CD4-positive, alpha-beta T cell treated with Interleukin-2 at 100 ng/mL for 4 hours (primary cell): ENCODE results near the gene IMPG1.

Experiments
- DNase-seq: peaks from one replicate; pipeline ENCODE4 v3.0.0-alpha.2; 2020; ENCODE audit warnings: low spot score

The IMPG1 gene, protein sequence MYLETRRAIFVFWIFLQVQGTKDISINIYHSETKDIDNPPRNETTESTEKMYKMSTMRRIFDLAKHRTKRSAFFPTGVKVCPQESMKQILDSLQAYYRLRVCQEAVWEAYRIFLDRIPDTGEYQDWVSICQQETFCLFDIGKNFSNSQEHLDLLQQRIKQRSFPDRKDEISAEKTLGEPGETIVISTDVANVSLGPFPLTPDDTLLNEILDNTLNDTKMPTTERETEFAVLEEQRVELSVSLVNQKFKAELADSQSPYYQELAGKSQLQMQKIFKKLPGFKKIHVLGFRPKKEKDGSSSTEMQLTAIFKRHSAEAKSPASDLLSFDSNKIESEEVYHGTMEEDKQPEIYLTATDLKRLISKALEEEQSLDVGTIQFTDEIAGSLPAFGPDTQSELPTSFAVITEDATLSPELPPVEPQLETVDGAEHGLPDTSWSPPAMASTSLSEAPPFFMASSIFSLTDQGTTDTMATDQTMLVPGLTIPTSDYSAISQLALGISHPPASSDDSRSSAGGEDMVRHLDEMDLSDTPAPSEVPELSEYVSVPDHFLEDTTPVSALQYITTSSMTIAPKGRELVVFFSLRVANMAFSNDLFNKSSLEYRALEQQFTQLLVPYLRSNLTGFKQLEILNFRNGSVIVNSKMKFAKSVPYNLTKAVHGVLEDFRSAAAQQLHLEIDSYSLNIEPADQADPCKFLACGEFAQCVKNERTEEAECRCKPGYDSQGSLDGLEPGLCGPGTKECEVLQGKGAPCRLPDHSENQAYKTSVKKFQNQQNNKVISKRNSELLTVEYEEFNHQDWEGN

DNA sequence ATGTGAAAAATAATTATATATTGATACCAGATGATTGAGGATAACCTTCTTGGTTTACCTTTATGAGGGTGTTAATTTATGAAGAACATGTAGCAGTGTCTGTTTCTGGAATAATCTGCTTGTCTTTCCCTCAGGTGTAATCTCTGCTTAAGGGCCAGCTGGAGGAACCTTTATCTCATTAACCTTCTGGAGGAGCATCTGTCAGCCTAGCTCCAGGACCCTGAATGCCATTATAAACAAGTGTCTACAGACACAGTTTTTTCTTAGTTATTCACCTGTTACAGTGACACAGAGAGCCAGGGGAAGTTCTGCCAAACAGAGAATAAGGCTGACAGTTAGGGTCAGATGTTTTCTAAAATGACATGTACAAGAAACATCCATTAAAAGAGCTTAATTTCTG, at the start of gene IMPG1:
IMPG1 (minus strand) TSS at position 101 of the 400 bp plus-strand sequence. CDS start 174 bp downstream, outside the sequence.
- DNase-seq: no peak

DNA sequence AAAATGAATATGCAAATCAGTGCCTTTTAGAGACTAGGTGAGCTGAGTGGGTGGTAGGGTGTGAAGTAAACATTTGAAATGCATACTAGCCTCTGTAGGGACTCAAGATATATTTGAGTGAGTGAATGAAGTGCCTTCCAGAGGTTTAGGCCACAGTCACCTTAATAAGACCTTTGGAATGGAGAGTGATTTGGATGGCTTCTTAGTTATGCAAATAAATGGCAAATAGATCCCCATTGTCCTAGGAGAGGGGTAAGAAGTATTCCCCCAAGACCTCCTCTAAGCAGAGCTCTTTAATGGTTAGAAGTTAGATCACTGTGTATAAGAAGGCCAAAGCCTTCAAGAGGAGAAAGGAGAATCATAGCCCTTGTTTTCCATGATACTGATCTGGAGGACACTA, 47.8 kb upstream of the IMPG1 start:
- DNase-seq: no peak

DNA sequence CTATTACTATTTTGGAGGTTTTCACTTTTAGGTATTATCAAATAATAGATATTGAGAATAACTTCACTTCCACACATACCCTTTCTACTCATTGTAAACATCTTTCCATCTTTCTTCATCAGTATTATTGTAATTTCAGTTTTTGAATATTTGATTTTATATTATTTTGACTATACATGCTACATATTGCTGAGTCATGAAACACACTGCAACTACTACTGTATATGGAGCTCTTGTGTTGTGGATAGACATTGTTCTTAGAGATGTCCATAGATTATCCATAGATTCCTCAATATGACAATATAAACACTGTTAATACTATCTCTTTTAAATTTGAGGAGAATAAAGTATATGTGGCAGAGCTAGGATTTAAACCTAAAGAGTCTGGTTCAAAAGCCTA, 819 bp upstream of the IMPG1 start:
- no peak for DNase-seq

DNA sequence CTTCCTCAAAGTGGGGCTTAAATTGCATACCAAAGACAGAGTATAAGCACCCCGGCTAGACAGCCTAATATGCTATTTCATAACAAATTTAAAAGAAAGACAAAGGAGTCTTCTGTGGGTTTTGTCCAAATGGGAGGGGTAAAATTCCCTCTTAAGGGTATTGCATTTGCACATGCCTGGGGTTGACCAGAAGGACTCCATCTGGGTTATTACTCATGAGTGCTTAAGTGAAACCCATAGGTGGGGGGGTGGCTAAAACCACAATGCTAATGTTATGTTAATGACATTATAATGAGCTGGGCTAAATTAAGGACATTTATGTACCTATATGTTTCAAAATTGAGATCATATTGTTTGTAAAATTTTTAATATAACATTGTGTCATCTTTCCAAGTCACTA, 15.0 kb downstream of the IMPG1 start:
- DNase-seq: no peak

DNA sequence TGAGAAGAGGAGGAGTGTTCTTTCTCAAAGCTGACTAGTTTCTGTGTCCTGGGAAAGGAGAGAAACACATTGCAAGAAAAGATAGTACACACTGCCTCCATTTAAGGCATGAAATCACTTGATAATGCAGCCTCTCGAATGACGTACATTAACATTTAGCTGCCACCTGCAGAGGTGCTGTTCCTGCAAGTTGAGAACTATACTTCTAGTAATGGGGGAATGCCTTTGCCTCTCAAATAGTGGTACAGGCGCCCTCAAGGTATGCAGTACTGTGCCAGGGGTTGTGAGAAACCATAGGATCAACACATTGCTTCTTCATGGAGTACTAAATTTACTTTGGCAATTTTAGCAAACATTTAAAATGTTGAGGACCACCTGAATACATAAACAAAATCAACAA, 20.1 kb downstream of the IMPG1 start:
- DNase-seq: no peak

DNA sequence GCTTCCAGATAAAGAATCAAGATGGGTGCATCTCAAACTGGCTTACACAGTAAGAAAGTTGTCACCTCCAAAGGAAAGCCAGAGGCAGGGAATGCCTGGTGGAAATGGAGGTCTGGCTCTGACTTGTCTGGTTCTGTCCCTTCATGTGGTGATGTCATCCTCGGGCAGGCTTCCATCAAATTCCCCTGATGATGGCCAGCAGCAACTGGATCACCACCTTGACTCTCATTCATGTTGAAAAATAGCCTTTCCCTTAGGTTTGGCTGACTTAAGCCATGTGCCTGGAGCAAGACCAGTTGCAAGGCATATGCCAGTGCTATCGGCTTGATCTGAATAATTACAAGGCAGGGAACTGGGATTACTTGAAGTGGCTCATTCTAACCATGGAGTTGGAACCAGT, 28.8 kb downstream of the IMPG1 start:
- DNase-seq: no peak

DNA sequence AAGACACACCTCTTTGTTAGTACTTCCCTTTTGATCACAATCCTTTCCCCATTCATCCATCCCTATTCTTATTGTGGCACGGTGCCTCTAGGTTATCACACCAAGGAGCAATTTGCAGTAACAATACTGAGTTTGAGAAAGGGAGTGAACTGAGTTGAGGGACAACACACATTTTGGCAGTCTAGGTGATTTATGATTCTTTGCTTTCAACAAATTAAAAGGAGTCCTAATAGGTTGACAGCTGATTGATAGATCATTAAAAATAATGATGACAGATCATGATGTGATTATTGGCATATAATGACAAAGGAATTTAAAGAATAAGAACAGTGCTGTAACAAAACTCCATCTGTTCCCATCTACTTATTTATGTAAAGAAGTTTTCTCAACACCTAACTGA, 36.7 kb downstream of the IMPG1 start:
- no peak for DNase-seq

DNA sequence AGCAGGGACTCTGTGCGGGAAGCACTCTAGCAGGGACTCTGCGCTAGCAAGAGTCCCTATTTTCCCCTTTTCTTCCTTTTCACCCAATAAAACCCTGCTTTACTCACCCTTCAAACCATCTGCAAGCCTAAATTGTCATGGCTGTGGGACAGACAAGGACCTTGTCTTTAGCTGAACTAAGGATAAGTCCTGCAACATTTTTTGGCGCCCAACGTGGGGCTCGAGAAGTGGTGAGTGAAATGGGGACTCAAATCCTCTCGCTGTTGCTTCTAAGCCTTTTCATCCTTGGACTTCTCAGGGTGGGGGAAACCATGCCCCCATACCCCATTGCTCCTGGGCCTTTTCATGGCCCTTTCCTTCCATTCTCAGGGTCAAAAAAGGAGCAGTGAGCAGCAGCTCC, 46.4 kb downstream of the IMPG1 start:
- no peak for DNase-seq

DNA sequence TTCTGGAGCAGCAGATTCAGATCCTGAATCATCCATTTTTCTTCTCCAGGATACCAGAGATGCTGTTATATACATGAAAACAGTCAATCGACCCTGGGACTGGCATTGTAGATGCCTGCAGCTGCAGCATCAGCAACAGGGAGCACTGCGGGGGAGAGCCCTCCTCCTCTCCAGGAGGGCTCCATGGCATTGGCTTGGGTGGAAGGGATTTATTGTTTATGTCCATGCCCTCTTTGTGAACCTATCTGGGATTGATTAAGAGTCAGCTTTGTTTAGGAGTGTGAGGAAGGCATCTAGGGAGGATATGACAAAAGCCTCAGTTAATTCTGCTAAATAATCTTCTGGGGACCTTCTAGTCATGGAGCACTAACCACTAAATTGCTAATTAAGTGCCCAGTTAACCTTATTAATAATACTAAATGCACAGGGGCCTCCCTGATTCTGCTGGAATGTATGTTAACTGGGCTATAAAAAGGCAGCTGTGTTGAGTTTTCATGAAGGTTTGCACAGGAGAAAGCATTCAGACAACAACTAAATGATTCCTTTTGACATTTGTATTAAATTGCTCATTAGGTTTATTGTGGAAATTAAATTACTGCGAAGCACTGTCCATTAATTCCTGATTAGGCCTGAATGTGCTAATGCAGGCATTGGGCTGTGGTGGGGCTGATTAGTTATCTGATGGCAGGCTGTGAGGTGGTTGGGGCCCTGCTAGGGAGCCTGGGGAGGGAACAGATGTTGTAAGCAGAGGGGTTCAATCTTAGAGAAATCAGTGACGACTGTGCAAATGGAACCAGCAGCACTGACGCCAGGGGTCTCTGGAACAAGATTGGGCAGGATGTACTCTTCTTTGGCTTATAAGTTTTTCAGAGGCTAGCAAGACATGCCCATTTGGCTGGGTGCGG, 57.6 kb downstream of the IMPG1 start:
- no peak for DNase-seq

DNA sequence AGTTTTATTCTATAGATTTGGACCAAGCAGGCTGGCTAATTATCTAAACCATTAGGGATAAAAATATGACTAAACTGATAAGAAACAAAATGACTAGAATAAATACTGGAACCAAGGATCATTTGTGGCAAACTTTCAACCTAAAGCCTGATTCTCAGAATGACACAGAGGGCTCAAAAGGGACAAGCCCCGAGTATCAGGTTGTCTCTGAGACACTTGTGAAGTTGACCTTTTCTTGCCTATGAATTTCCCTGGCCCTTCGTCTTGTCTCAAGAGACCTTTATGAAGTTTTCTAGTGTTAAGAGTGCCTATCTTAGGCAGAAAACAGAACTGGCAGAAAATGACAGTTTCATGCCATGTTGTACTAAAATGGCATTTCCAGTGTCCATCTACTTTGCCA, 68.3 kb downstream of the IMPG1 start:
- no peak for DNase-seq

DNA sequence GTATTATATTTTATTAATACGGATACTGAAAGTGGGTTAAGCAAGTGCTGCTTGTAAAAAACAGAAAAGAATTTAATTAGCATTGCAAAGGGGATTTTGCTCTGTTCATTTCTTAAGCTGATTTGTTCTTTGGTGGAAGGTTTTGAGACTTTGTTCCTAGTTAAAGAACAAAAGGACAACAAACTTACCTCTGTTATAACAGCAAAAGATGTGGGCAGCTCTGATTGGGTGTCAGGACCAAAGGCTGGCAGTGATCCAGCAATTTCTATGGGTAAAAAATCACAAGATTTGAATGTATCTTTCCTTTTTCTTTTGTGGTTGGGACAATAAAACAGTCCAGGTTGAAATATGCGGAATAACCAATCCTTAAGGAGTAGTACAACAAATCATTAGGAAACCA, 68.8 kb downstream of the IMPG1 start:
- DNase-seq: no peak

DNA sequence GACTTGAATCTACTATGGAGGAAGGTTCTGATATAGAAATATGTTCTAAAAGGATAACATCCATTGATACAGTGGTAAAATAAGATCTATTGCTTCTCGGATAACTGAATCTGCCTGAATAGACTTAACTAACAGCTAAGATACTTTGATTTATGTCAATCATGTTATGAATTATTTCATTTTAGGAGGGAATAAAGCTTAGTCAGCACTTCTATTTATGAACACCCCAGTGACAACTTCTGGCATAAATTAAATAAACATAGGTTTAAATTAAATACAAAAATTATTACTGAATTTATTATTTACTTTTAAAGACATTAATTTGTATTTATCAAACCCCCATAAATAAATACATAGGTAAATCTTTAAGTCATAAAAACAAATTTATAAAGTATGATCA, 69.3 kb downstream of the IMPG1 start:
- no peak for DNase-seq

DNA sequence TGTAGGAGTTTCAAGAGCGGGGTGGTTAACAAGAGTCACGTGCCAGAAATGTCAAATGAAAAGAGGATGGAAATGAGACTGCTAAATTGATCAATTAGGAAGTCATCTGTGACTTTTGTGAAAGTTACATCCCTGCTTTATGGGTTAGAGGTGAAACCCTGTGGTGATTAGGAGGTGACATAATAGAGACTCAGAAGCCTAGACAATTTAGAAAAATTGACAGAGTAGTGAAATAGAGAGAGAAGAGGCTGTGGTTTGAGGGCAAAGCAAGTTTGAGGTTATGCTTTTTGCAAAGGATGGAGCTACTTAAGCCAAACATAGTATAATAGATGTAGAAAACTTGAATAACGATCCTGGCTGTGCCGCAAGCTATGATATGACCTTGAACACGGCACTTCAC, 71.8 kb downstream of the IMPG1 start:
- DNase-seq: no peak

DNA sequence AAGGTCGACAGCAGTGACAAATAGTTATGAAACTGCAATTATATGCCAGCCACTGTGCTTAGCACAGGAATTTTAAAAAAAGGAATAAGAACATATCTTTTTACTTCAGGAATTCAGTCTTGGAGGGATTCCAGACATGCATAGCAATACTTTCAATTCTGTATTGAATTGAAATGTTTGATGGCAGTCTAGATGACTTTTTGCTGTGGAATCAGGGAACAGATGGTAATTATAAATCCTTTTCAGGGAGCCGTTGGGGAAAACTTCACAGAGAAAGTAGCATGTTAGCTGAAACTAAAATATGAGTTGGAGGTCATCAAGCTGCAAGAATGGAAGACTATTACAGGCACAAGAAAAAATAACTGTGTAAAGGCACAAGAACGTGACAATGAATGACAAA, 74.8 kb downstream of the IMPG1 start:
- no peak for DNase-seq

DNA sequence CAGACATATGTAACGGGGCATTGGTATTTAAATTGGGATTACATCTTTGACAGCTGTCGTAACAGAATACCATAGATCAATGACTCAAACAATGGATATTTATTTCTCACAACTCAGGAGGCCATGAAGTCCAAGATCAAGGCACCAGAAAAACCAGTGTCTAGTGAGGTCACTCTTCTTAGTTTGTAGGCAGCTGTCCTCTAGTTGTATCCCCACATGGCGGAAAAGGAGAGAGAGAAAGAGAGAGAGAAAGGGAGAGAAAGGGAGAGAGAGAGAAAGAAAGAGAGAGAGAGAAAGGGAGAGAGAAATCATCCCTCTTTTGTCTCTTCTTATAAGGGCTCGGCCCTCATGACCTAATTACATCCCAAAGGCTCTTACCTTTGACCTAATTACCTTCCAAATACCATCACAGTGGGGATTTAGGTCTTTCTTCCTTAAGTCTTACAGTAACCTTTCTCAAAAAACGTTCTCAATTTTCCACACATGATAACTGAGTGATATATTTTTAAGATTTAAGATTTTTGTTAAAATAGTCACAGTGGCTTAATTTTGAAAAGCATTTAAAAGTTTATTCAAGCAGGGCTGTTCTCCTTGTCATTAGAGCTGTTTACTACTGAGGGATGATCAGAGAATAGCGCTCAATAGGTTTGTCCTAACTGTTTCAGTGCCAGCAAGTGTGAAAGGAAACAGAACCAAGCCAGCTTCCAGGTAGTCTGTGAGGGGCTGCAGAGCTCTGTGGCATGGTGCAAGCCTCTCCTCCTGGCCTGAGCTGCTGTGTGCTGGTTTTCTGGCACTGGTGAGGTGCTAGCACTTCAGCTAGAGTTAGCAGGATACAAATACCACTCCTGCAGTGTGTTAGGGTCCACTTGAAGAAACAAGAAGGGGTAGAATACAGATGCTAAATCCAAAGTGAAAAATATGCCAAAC, 79.0 kb downstream of the IMPG1 start:
- no peak for DNase-seq

DNA sequence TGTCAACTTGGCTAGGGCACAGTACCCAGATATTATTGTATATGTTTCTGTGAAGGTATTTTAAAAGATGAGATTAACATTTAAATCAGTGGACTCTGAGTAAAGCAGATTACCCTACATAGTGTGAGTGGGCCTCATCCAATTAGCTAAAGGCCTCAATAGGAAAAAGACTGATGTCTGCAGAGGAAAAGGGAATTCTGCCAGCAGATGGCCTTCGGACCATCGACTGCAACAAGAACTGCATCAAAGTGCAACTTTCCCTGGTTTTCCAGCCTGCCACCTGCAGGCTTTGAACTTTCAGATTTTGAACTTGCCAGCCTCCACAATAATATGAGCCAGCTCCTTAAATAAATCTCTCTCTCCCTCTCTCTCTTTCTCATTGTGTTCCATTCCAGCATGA, 80.5 kb downstream of the IMPG1 start:
- no peak for DNase-seq

DNA sequence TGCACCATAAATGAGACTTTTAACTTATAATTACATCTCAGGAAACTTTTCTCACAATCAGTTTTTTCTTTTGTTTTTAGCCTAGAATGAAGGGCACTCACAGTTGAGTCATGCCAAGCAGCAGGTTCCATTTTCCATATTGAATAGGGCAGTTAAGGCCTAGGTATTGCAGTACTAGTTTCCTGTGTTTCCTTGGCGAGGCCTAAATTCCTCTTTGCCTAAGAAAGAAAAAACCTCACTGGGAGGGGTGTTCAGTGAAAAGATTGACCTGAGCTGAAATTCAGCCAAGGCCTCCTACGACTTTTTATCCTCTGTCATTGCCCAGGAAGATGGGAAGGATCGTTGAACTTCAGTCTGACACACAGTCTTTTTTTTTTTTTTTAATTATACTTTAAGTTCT, 85.5 kb downstream of the IMPG1 start:
- DNase-seq: no peak

DNA sequence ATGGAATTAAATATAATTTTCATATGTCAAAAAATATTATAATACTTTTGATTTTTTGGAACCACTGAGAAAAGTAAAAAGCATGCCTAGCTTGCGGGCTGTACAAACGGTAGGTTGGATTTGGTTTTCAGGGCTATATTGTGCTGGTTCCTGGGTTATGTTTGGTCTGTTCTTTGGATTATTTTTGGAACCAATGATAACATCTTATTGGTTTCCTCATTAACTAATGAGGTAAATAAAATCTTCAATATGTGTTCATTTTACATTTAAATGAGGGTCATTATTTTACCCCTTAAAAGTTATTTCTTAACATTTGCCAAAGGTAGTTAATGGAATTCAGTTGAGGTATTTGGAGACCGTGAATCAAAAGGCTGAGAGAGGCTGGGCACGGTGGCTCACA, 96.6 kb downstream of the IMPG1 start:
- DNase-seq: no peak

DNA sequence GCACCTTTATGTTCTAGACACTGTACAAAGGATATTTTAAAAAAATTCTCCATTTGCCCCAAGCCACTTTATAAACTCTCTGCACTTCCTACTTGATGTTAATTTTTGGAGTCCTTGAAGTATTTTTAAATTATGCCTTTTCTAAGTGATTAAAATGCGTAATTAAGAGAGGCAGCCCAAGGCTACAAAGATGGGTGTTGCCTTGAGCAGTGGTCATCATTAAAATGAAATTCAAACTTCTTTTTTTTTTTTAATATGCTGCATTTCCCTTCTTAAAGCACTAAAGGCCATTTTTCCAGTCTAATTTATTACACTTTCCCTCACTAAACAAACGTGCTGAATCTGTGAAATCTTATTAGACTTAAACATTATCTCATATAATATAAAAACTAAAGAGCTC, 102.4 kb downstream of the IMPG1 start:
- no peak for DNase-seq

DNA sequence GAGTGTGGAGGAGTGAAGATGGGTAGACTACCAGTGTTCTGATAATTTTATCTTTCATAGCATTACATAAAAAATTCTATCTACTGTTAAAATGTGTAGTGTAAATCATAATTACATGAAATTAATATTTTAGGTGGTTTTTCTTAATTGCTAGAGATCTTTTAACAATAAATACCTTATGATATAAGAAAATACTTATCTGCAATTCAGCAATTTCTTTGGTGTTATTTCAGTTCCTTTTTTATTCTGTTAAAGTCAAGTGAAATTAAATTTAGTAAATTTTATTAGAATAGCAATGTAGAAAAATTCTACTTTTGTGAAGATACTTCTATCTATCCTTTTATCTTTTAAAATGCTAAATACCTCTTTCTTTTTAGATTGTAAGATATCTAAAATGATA, 104.3 kb downstream of the IMPG1 start:
- no peak for DNase-seq

DNA sequence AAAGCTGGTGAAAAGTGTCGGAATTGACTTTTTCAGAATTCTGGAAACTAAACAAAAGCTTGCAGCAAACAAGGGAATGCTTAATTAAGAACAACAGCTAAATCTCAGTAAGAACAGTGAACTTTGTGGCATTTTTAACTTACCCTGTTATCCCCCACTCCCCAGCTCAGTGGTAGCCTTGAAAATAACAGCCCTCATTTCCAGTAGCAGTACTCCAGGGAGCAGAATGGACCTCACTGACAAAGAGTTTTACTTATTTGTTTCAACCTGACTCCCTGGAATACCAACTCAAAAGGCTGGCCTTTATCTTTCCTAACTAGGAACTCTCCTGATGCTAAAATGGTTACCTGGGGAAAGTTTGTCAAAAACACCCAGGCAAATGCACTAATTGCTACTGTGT, 108.9 kb downstream of the IMPG1 start:
- no peak for DNase-seq
